Smooth muscle cell (in vitro differentiated cells): ENCODE measurements around the gene CLEC11A. TPM values are rescaled to one million over a fixed set of nuclear protein-coding genes. Genes with fewer than 3 reads are reported as not detected.

Experiments used
- DNase-seq: peaks from one replicate; lab custom pipeline; 2025; ENCODE audit not compliant: unreplicated experiment; lab: John Stamatoyannopoulos, UW
- H2AFZ ChIP-seq: fragments of 200-600 bp; sonication (generic); 2 replicates; pipeline ENCODE4 v1.6.0; 2016; ENCODE audit warnings: antibody characterized with exemption, low read depth, mild to moderate bottlenecking
- H3F3A ChIP-seq: fragments of 200-600 bp; sonication (generic); 2 replicates; pipeline ENCODE4 v1.6.0; 2017; ENCODE audit warnings: antibody characterized with exemption, low read depth
- H3K27ac ChIP-seq: fragments of 200-600 bp; sonication (generic); 2 replicates; pipeline ENCODE4 v1.5.1; 2016; ENCODE audit warnings: low read depth, mild to moderate bottlenecking
- H3K27me3 ChIP-seq: fragments of 200-600 bp; sonication (generic); 2 replicates; pipeline ENCODE4 v1.6.1; 2016; ENCODE audit warnings: low read depth, mild to moderate bottlenecking
- H3K36me3 ChIP-seq: fragments of 200-600 bp; sonication (generic); 2 replicates; pipeline ENCODE4 v1.5.1; 2016; ENCODE audit warnings: low read depth
- H3K4me1 ChIP-seq: fragments of 200-600 bp; sonication (generic); 2 replicates; pipeline ENCODE4 v1.5.1; 2016; ENCODE audit warnings: low read depth
- H3K4me2 ChIP-seq: fragments of 200-600 bp; sonication (generic); 2 replicates; pipeline ENCODE4 v1.6.0; 2016; ENCODE audit warnings: mild to moderate bottlenecking
- H3K4me3 ChIP-seq: fragments of 200-600 bp; sonication (generic); 2 replicates; pipeline ENCODE4 v1.5.1; 2016; ENCODE audit warnings: mild to moderate bottlenecking
- H3K79me2 ChIP-seq: fragments of 200-600 bp; sonication (generic); 2 replicates; pipeline ENCODE4 v1.6.0; 2016; ENCODE audit warnings: low read depth, mild to moderate bottlenecking
- H3K9ac ChIP-seq: fragments of 200-600 bp; sonication (generic); 2 replicates; pipeline ENCODE4 v1.6.0; 2016; ENCODE audit warnings: low read depth
- H3K9me3 ChIP-seq: fragments of 200-600 bp; sonication (generic); replicated peaks from 2 replicates; pipeline ENCODE4 v1.5.1; 2016; ENCODE audit warnings: low read depth
- H4K20me1 ChIP-seq: fragments of 200-600 bp; sonication (generic); 2 replicates; pipeline ENCODE4 v1.6.0; 2016; ENCODE audit warnings: low read depth
- CTCF ChIP-seq: fragments of 200-600 bp; sonication (generic); IDR thresholded peaks from 2 replicates; pipeline ENCODE4 v1.5.1; 2017; ENCODE audit warnings: borderline replicate concordance, mild to moderate bottlenecking, antibody characterized with exemption; ENCODE audit not compliant: insufficient read depth, poor library complexity, severe bottlenecking
- WGBS: methylation state at CpG from one replicate; pipeline ENCODE4 v1.1.7; 2016; ENCODE audit warnings: low lambda C conversion rate; 5-methylcytosine and 5-hydroxymethylcytosine counted together
- polyA plus RNA-seq: library from polyadenylated mRNA; unstranded; fragments of >200 nt; fragmentation: Nextera tagmentation; extraction: Ambion mirVana; gene quantifications from 2 replicates; pipeline ENCODE4 v1.2.1, GENCODE V29; 2016
- total RNA-seq: library from RNA; depleted of rRNA; stranded (reverse); fragments of >200 nt; gene quantifications from 2 replicates; pipeline ENCODE4 v1.2.3, GENCODE V29; 2014

CLEC11A gene
- total and polyA plus RNA-seq, 2 experiments from 2014 or later, result 48.3 to 155 TPM

GRCh38 chr19:50729894-50730293 is 6.7 kb downstream of the CLEC11A start:
- Histone ChIP-seq H3K27ac (no peak overlapping the region), H3K4me3 (no peak overlapping the region), H3K9me3 (no peaks in the 10 kb centered on the region), H3K27me3 (no peaks in the 10 kb centered on the region), H3K36me3 (no peaks in the 10 kb centered on the region), H3K9ac (no peak overlapping the region), H4K20me1 (no peaks in the 10 kb centered on the region), H3K79me2 (peaks cover 8% of the 10 kb centered on the region), H2AFZ (no peak overlapping the region), H3K4me2 (no peak overlapping the region), H3K4me1 (peaks cover 6% of the 10 kb centered on the region), H3F3A (no peaks in the 10 kb centered on the region)
- no peak for DNase-seq
- WGBS, result 78% methylated on average over 5 of the region's 5 CpGs
- TF ChIP-seq CTCF, result no peak

DNA sequence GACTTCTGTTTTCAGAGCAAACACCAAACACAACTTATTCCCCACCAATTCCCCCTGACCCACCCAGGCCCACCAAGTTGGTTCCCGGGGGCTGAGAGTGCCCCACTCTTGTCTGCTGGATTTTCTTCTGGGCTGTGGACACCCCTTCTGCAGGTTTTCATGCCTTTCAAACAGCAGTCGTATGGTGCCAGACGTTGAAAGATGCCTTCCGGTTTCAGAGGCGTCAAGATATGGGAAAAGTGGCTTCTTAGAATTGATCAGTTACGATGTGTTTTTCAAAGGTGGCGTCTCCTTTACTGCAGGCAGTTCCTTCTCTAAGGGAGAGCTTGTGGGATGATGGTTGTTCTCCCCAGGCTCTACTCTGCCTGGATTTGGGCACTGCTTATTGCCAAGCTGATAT is 12.7 kb downstream of the CLEC11A start:
- no peaks in the 10 kb centered on the region for H3F3A ChIP-seq
- H3K27ac ChIP-seq, result no peak overlapping the region
- no peak for TF ChIP-seq CTCF
- WGBS, result 89% methylated on average over 7 of the region's 7 CpGs
- H2AFZ ChIP-seq, result no peak overlapping the region
- no peak overlapping the region for H3K4me3 ChIP-seq
- H3K27me3 ChIP-seq, result no peaks in the 10 kb centered on the region
- H3K79me2 ChIP-seq, result no peaks in the 10 kb centered on the region
- no peaks in the 10 kb centered on the region for H4K20me1 ChIP-seq
- no peaks in the 10 kb centered on the region for H3K36me3 ChIP-seq
- no peak overlapping the region for H3K4me2 ChIP-seq
- DNase-seq, result no peak
- H3K9ac ChIP-seq, result no peak overlapping the region
- H3K9me3 ChIP-seq, result no peaks in the 10 kb centered on the region
- no peaks in the 10 kb centered on the region for H3K4me1 ChIP-seq

- Histone ChIP-seq H3K9ac (no peak overlapping the region), H3F3A (no peaks in the 10 kb centered on the region), H2AFZ (no peak overlapping the region), H3K9me3 (no peaks in the 10 kb centered on the region), H3K79me2 (no peaks in the 10 kb centered on the region), H3K27me3 (no peaks in the 10 kb centered on the region), H3K36me3 (no peaks in the 10 kb centered on the region), H3K27ac (no peak overlapping the region), H3K4me1 (no peaks in the 10 kb centered on the region), H4K20me1 (no peaks in the 10 kb centered on the region), H3K4me3 (no peak overlapping the region), H3K4me2 (no peak overlapping the region)
- TF ChIP-seq CTCF, result no peak
- DNase-seq, result no peak
- 73% methylated on average over 5 of the region's 5 CpGs for WGBS
These were observed 13.2 kb downstream of the CLEC11A start for GRCh38 chr19:50736338-50736737.

GRCh38 chr19:50739132-50739913 is 16.2 kb downstream of the CLEC11A start:
- WGBS, result 86% methylated on average over 23 of the region's 23 CpGs

More at GRCh38 chr19:50739132-50739913, 16.2 kb downstream of the CLEC11A start:
- no peaks in the 10 kb centered on the region for H3K79me2 ChIP-seq
- H3K4me1 ChIP-seq, result no peaks in the 10 kb centered on the region
- no peak overlapping the region for H3K4me3 ChIP-seq
- H3K9ac ChIP-seq, result no peak overlapping the region
- no peak overlapping the region for H3K27ac ChIP-seq
- no peaks in the 10 kb centered on the region for H3K9me3 ChIP-seq
- H4K20me1 ChIP-seq, result no peaks in the 10 kb centered on the region
- H3K27me3 ChIP-seq, result no peaks in the 10 kb centered on the region
- DNase-seq, result no peak
- no peak overlapping the region for H3K4me2 ChIP-seq
- no peaks in the 10 kb centered on the region for H3K36me3 ChIP-seq
- no peak for TF ChIP-seq CTCF
- H2AFZ ChIP-seq, result no peak overlapping the region
- H3F3A ChIP-seq, result no peaks in the 10 kb centered on the region
